H4 (cell line): ENCODE data around the gene TMEM109. TPM values are rescaled to one million over a fixed set of nuclear protein-coding genes. Genes with fewer than 3 reads are reported as not detected.
"Not testable (repeated sequence)": the region's sequence is repeated elsewhere in the genome, so short reads cannot be mapped to it uniquely, and the experiment has no call there.

Experiments
- DNase-seq: peaks from one replicate; pipeline ENCODE4 v3.0.0-alpha.2; 2015; ENCODE audit warnings: low spot score
- total RNA-seq: library from RNA; depleted of rRNA; stranded (reverse); fragments of >200 nt; shearing (Covaris generic); gene quantifications from 2 replicates; pipeline ENCODE4 v1.2.3, GENCODE V29; 2014

Gene TMEM109
- total RNA-seq, 1 experiment from 2014 or later: 43.0 TPM

GRCh38 chr11:60878245-60879101, 35.5 kb upstream of the TMEM109 start:
- DNase-seq: no peak

GRCh38 chr11:60879104-60879503, 34.9 kb upstream of the TMEM109 start:
- DNase-seq: no peak

- no peak for DNase-seq
Measured at GRCh38 chr11:60879971-60880588, 33.9 kb upstream of the TMEM109 start.

GRCh38 chr11:60880643-60881282, 33.2 kb upstream of the TMEM109 start:
- no peak for DNase-seq

DNA sequence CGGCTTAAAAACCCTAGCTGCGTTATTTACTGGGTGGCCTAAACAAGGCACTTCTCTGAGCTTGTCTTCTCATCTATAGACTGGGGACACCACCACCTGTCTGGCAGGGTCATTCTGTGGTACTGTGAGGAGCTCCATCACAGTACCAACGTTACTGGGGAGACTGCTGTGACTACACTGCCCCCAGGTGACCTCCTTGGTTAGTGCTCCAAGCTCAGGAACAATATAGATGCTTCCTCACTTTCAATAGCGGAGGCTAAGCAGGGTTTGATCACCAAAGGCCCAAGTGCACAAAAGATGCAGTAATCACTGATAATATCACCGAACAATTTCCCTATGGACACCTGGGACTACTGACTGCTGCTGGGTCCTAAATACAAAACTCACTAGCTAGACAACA, 26.4 kb upstream of the TMEM109 start:
- DNase-seq: peak; percentile 35

DNA sequence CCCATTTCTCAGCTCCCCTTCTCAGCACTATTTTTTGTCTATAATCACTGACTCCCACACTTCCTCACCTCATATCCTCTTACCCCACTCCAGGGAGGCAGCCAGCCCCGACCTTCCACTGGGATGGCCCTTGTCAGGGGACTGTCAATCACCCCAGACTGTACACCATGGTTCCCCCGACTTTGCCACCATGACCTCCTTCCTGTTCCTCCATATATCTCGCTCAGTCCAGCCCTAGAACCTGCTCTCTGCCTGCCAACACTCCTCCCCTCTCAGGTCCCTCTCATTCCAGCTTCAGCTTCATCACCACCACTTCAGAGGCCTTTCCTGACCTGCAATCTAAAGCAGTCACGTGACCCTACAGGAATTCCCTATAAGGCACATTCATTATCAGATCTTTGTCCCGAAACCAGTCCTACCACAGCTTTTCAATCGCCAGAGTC, 24.1 kb upstream of the TMEM109 start:
- DNase-seq: no peak

DNA sequence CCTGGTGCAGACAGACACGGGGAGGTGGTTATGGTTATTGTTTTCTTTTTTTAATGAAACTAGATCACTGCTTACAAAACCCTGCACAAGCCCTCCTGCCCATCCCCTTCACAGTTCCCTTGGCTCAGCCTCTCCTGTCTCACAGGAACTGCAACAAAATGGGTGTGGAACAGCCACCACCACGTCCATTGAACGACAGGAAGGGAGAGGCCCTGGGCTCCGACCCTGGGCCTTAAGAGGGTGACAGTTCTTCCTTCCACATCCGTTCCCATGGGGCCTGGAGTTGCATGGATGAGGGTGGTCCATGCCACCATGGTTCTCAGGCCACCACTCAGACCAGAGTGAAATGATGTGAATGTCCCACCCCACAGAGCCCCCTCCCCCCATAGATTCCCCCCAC, 23.3 kb upstream of the TMEM109 start:
- DNase-seq: no peak

DNA sequence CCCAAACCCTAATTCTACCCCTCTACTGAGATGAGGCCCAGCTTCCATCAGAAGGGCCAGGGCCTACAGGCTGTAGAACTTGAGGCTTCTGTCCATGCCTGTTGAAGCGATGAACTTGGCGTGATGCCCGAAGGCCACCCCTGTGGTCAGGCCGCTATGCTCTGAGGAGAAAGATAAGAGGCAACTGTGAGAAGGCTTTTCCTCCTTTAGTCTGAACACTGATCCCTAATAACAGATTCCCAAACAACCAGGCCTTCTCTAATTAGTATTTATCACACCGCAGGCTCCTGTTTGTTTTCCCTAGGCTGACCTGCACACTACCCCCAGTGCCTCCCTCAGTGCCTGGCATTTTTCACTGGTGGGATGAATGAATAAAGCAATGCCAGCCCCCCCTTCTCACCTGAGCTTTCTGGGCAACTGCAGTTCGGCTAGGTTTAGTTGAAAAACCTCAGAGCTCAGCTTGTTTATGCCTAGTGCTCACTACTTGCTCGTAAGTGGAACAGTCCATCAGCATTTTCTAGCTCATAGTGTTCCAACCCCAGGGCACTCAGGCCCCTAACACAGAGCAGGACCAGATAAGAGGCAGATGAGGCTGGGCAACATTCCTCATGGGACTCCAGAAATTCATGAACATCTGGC, 22.7 kb upstream of the TMEM109 start:
- DNase-seq: no peak

DNA sequence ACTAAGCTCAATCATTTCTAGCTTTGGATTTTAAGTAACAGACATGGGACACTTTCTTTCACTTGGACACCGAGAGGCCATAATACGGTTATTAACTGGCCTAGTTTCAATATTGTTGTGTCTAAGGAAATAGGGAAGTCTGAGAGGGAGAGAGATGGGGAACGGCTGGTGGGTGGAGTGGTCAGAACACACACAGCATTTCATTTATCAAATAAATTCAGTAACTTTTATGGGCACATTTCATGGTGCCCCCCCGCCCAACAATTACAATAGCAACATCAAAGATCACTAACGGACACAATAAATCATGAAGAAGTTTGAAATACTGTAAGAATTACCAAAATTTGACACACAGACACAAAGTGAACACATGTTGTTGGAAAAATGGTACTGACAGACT, 18.3 kb upstream of the TMEM109 start:
- no peak for DNase-seq

DNA sequence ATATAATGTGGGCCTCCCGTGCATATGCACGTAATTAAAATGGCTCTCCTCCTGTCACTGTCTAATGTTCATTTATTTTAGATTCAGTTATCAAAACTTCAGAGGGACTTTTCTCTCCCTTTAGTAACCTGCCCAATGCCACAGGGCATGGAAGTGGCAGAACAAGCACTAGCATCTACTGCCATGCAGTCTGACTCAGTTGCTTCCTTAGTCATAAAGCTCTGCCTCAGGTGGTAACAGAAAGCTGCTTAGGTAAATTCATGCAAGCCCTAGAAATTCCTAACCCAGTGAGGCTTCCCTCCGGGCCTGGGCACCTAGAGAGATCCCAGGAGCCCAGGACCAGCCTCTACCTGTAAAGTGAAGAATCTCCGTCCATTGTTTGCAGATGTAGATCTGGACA, 16.5 kb upstream of the TMEM109 start:
- DNase-seq: no peak

GRCh38 chr11:60899046-60899936, 14.7 kb upstream of the TMEM109 start:
- DNase-seq: peak; percentile 83

DNA sequence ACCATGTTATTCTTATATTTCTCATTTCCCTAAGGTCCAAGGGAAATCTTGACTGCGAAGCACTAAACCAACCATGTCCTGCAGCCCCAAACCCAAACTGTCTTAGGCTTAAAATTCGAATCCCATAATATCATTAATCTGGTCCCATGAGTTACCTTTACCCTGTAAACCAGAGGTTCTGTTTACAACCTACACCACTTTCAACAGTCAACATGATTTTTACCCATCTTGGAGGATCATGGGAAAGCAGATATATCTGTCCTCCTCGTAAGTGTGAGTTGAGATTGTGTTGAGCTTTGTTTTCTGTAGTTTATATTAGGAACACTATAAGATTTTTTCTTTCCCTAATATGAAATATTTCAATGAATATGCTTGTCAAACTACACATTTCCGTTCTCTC, 14.0 kb upstream of the TMEM109 start:
- no peak for DNase-seq

- no peak for DNase-seq
Measured at GRCh38 chr11:60900673-60901404, 13.1 kb upstream of the TMEM109 start.

GRCh38 chr11:60902625-60903024, 11.3 kb upstream of the TMEM109 start:
- DNase-seq: no peak

DNA sequence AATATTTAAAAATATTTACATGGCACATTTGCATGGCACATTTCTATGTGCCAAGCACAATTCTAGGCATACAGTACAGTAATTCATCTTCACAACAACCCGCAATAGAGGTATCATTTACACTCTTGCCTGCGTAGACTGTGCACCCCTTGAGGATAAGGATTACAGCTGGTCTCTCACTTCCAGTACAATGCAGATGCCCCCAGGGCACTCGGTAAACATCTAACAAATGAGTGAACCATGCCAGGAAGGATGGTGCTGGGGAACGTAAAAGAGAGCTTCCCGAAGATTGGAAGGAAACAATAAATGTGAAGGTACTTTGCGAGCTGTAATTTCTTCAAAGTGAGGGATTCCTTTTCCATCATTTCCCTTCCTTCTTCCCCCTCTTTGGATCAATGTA, 8.9 kb upstream of the TMEM109 start:
- no peak for DNase-seq

GRCh38 chr11:60905551-60906113, 8.3 kb upstream of the TMEM109 start:
- no peak for DNase-seq

DNA sequence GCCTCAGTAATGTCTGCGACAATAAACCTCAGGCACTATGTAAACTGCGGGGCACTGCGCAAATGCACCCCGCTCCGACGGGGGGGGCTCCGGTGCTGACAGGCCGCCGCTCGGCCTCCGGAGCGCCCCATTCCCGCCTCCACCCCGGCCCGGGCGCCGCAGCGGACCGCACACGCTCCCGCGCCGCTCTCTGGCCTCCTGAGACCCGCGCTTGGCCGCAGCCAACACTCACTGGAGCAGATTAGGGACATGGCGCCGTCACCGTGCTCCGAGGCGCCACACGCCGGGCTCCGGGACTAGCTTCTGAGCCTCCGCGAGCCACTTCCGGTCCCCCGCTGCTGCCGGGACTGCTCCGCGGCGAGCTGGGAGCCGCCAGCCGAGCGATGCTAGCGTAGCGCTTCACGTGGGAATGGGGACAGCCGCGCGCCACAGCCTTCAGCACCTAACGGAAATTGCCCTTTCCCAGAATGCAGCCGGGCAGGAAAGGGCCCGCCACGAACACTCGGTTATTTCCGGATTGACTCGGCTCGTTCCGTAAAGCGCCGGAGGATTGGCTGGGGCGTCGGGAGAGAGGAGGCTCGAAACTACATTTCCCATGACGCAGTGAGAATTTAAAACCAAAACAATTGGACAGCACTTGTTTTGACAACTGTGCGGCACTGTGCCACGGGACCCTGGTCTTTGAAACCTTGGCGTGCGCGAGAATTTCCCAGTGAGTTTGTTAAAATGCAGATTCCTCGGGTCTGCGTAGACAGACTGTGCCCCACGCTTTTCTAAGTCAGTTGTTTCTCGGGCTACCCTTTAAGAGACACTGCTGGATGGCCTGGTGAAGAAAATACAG, 7.6 kb upstream of the TMEM109 start, which contains the start of gene PRPF19:
TSS of gene PRPF19 (minus strand) at position 454 of the 841 bp plus-strand sequence. CDS start at position 251, 203 bp downstream.
- peak; percentile 93 for DNase-seq

- no peak for DNase-seq
Measured at GRCh38 chr11:60908803-60909202, 5.2 kb upstream of the TMEM109 start.

- not testable (repeated sequence) for DNase-seq
Measured at GRCh38 chr11:60909680-60910280, 4.2 kb upstream of the TMEM109 start.
